Peyer's patch (tissue), 4 donors: ENCODE measurements around the gene NUP188.

Experiments used
- CTCF ChIP-seq, 6 experiments: fragments of 450-650 bp in 4 of 6; fragments of 200-600 bp in 2 of 6; sonication (generic) in 1 of 6; IDR thresholded peaks; one replicate each; pipeline ENCODE4 v1.5.1; 2017 to 2019; ENCODE audit warnings: antibody characterized with exemption in 6 of 6, mild to moderate bottlenecking in 3 of 6, moderate library complexity in 1 of 6
- POLR2A ChIP-seq, 2 donors: fragments of 450-650 bp; IDR thresholded peaks; one replicate each; pipeline ENCODE4 v1.5.1; 2017; ENCODE audit warnings: antibody characterized with exemption in 2 of 2, mild to moderate bottlenecking in 2 of 2, moderate library complexity in 2 of 2

GRCh38 chr9:129031514-129031913 is 84.0 kb downstream of the NUP188 start:
- no peak for TF ChIP-seq CTCF (IDR thresholded peaks at IDR 0.05)
- TF ChIP-seq POLR2A (IDR thresholded peaks at IDR 0.05): no peak
